HFFc6 (cell line): ENCODE results near the gene IL5RA. TPM values are rescaled to one million over a fixed set of nuclear protein-coding genes. Genes with fewer than 3 reads are reported as not detected.
A peak's percentile ranks its signal among the peaks of the same experiment; 100 is the strongest.

Experiments used
- DNase-seq: peaks from one replicate; pipeline ENCODE4 v3.0.0-alpha.2; 2018
- H3K27ac Mint-ChIP-seq: 2 replicates; pipeline ENCODE4 v1.8.0; 2020; ENCODE audit warnings: mild to moderate bottlenecking, mixed read lengths
- H3K27me3 Mint-ChIP-seq: 2 replicates; pipeline ENCODE4 v1.8.0; 2021; ENCODE audit warnings: mild to moderate bottlenecking, moderate library complexity, mixed read lengths; ENCODE audit not compliant: insufficient read depth
- H3K36me3 Mint-ChIP-seq: 2 replicates; pipeline ENCODE4 v1.8.0; 2021; ENCODE audit warnings: low read depth, mixed read lengths
- H3K4me1 Mint-ChIP-seq: 2 replicates; pipeline ENCODE4 v1.8.0; 2020; ENCODE audit warnings: low read depth, mixed read lengths
- H3K4me3 Mint-ChIP-seq: 2 replicates; pipeline ENCODE4 v1.8.0; 2020; ENCODE audit warnings: mild to moderate bottlenecking, moderate library complexity, mixed read lengths
- H3K9me3 Mint-ChIP-seq: 2 replicates; pipeline ENCODE4 v1.8.0; 2020; ENCODE audit warnings: mild to moderate bottlenecking, mixed read lengths
- CTCF ChIP-seq: fragments of 200-600 bp; sonication (generic); IDR thresholded peaks from 2 replicates; pipeline ENCODE4 v1.5.0; 2021; ENCODE audit warnings: antibody characterized with exemption, mild to moderate bottlenecking
- total RNA-seq, 6 experiments: library from RNA; stranded (reverse); fragmentation: NEBNext Ultra II Directional; extraction: Animal tissue kit (Norgen Biotek cat#: 25700); gene quantifications; 2 replicates in 1 of 6; 3 replicates in 5 of 6; pipeline ENCODE4 v1.2.3, GENCODE V29; 2021

The IL5RA gene
- total RNA-seq, 6 experiments from 2014 or later, result not detected

DNA sequence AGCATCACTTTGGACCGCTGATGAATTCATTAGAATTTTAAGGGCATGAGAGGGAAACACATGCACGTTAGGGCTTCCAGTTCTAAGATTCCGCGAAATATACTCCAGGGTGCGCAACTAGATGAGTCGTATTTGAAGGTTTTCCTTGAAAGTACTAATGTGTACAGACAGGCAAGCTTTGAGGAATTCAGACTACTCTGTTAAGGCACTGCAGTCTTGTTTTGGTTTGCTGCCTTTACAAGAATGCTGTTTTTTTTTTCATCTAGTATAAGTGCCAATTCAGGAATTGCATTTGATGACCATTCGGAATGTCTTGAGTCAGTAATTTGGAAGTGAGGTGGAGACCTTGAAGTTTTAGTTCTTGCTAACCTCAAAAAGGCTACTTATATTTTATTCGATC lies 35.7 kb upstream of the IL5RA start:
- Mint-ChIP-seq H3K27ac (no peak overlapping the region), H3K4me1 (peaks cover 14% of the 10 kb centered on the region), H3K27me3 (no peaks in the 10 kb centered on the region), H3K36me3 (peaks cover 52% of the 10 kb centered on the region), H3K9me3 (no peaks in the 10 kb centered on the region), H3K4me3 (no peak overlapping the region)
- no peak for DNase-seq
- TF ChIP-seq CTCF, result no peak

- H3K4me3 Mint-ChIP-seq, result no peak overlapping the region
- peaks cover 12% of the 10 kb centered on the region for H3K4me1 Mint-ChIP-seq
- no peak overlapping the region for H3K27ac Mint-ChIP-seq
- H3K36me3 Mint-ChIP-seq, result peaks cover 47% of the 10 kb centered on the region
- H3K9me3 Mint-ChIP-seq, result no peaks in the 10 kb centered on the region
- DNase-seq, result no peak
- no peak for TF ChIP-seq CTCF
- no peaks in the 10 kb centered on the region for H3K27me3 Mint-ChIP-seq
These were observed 31.8 kb upstream of the IL5RA start for GRCh38 chr3:3141939-3142338.

- DNase-seq, result no peak
- no peaks in the 10 kb centered on the region for H3K9me3 Mint-ChIP-seq
- no peak for TF ChIP-seq CTCF
- H3K27me3 Mint-ChIP-seq, result no peaks in the 10 kb centered on the region
- H3K4me3 Mint-ChIP-seq, result no peak overlapping the region
- no peak overlapping the region for H3K27ac Mint-ChIP-seq
- peaks cover 17% of the 10 kb centered on the region; the same call in 1 of the 2 replicates for H3K36me3 Mint-ChIP-seq
- H3K4me1 Mint-ChIP-seq, result peaks cover 15% of the 10 kb centered on the region
These were observed 27.4 kb upstream of the IL5RA start for GRCh38 chr3:3137526-3137925.

DNA sequence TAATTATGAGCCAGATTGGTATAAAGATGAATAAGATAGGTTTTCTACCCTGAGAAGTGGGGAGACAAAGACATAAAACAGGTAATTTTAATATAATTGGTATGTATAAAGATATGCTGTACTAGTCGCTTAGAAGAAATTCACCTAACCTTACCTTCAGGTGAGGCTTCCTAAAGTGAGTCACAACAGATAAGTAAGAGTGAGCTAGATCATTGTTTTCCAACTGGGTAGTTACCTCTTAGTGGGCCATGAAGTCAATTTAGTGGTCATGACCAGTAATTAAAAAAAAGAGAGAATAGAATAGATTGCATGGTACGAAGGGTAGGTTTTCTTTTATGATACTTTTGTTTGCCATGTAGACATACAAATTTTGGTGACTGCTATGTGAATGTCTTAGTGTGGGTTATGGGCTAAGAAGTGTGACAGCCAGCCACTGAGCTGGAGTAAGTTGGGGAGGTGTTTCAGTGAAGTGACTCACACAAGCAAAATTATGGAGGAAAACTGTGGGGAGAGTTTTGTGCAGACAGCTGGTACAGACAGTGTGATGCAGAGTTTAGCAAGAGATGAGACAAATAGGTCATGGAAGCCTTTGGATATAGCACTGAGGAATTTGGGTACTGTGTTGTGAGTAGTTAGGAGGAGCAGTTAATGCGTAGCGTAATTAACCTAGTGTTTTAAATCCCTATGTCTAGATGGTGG lies 24.7 kb upstream of the IL5RA start:
- peaks cover 6% of the 10 kb centered on the region; the same call in 1 of the 2 replicates for H3K36me3 Mint-ChIP-seq
- H3K4me3 Mint-ChIP-seq, result no peak overlapping the region
- DNase-seq, result peak; percentile 26
- peak overlapping the region; percentile 2; the same call in 1 of the 2 replicates for H3K27ac Mint-ChIP-seq
- H3K9me3 Mint-ChIP-seq, result no peaks in the 10 kb centered on the region
- peaks cover 15% of the 10 kb centered on the region for H3K4me1 Mint-ChIP-seq
- TF ChIP-seq CTCF, result no peak
- H3K27me3 Mint-ChIP-seq, result no peaks in the 10 kb centered on the region

DNA sequence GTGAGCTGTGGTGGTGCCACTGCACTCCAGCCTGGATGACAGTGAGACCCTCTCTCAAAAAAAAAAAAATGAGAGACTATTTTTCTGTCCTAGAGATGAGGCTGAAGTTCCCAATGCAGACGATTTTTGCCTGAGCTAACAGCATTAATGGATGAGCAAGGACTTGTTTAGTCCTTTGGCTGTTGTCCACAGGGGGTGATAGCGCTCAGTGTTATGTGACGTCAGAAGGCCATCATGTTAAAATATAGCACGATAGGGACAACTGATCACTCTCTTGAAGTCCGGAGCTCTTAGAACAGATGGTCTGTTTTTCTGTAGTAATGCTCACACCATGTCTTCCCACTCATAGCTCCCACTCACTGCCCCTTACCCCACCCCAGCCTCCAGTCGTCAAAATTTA lies 23.3 kb upstream of the IL5RA start:
- H3K9me3 Mint-ChIP-seq, result no peaks in the 10 kb centered on the region
- H3K27me3 Mint-ChIP-seq, result no peaks in the 10 kb centered on the region
- H3K4me1 Mint-ChIP-seq, result peaks cover 20% of the 10 kb centered on the region
- H3K27ac Mint-ChIP-seq, result no peak overlapping the region
- no peak overlapping the region for H3K4me3 Mint-ChIP-seq
- peaks cover 6% of the 10 kb centered on the region for H3K36me3 Mint-ChIP-seq
- no peak for DNase-seq
- TF ChIP-seq CTCF, result no peak
